NT2/D1 (cell line): Measurements from ENCODE around the gene WDHD1.

Source experiments
- SUZ12 ChIP-seq: IDR thresholded peaks from 2 replicates; pipeline ENCODE4 v1.6.1; 2011; ENCODE audit not compliant: insufficient read length, insufficient read depth; ENCODE audit errors: extremely low read depth
- ZNF274 ChIP-seq: IDR thresholded peaks from 2 replicates; pipeline ENCODE4 v1.6.1; 2011; ENCODE audit warnings: mild to moderate bottlenecking, low read depth, low read length

DNA sequence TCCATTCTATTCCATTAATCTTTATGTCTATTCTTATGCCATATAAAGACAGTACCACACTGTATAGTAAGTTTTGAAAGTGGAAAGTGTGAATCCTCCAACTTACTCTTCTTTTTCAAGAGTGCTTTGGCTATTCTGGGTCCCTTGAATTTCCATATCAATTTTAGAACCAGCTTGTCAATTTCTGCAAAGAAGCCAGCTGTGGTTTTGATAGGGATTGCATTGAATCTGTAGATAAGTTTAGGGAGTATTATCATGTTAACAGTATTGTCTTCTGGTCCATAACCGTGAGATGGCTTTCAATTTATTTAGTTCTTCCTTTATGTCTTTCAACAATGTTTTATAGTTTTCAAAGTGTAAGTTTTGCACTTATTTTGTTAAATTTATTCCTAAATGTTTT, 90.1 kb downstream of the WDHD1 start:
- TF ChIP-seq SUZ12 (no peak), ZNF274 (no peak)
